Lower leg skin (tissue), 4 donors: ENCODE measurements around the gene IKZF1. TPM values are rescaled to one million over a fixed set of nuclear protein-coding genes. Genes with fewer than 3 reads are reported as not detected.

Experiments
- DNase-seq, 2 donors: peaks; one replicate each; pipeline ENCODE4 v3.0.0-alpha.2; 2019; ENCODE audit warnings: low spot score in 2 of 2
- H3K4me3 ChIP-seq: fragments of 200-600 bp; sonication (generic); 2 replicates; pipeline ENCODE4 v1.5.1; 2017; ENCODE audit warnings: mild to moderate bottlenecking, low read depth; ENCODE audit not compliant: poor library complexity, severe bottlenecking
- CTCF ChIP-seq, 3 donors: fragments of 450-650 bp; IDR thresholded peaks; one replicate each; pipeline ENCODE4 v1.5.1; 2016; ENCODE audit warnings: antibody characterized with exemption in 3 of 3, mild to moderate bottlenecking in 3 of 3, moderate library complexity in 2 of 3
- POLR2A ChIP-seq, 2 donors: fragments of 450-650 bp; IDR thresholded peaks; one replicate each; pipeline ENCODE4 v1.6.1; 2016 to 2017; ENCODE audit warnings: antibody characterized with exemption in 2 of 2, mild to moderate bottlenecking in 1 of 2, moderate library complexity in 1 of 2
- WGBS, 2 donors: methylation state at CpG; one replicate each; pipeline ENCODE4 v1.1.5; 2018; 5-methylcytosine and 5-hydroxymethylcytosine counted together
- intact Hi-C: fragments of 100-400 bp; cut with DNase I; formaldehyde crosslinking; loops from one replicate; pipeline ENCODE4 v1.15.0; 2023; ENCODE audit warnings: low total_unique reads
- total RNA-seq, 4 donors: library from RNA; depleted of rRNA; stranded (reverse); fragments of >200 nt; gene quantifications; one replicate each; pipeline ENCODE4 v1.1.0, GENCODE V29; 2016

Gene IKZF1
- total RNA-seq, 4 donors from 2014 or later: 5.3 to 10.8 (median 7.6) TPM

- DNase-seq: no peak
- intact Hi-C loops: no loop called here
- TF ChIP-seq CTCF (IDR thresholded peaks at IDR 0.05) (no peak), POLR2A (IDR thresholded peaks at IDR 0.05) (no peak)
- WGBS, 2 donors: 85 to 89% methylated on average over 7 of the region's 7 CpGs
- H3K4me3 ChIP-seq: no peak overlapping the region
Observed at GRCh38 chr7:50293509-50294179, 10.9 kb upstream of the IKZF1 start.

- TF ChIP-seq CTCF (IDR thresholded peaks at IDR 0.05) (no peak), POLR2A (IDR thresholded peaks at IDR 0.05) (no peak)
- WGBS, 2 donors: 79 to 80% methylated on average over 5 of the region's 5 CpGs
- no peak overlapping the region for H3K4me3 ChIP-seq
- intact Hi-C loops: no loop called here
- DNase-seq: no peak
Observed at GRCh38 chr7:50295133-50295532, 9.4 kb upstream of the IKZF1 start.

GRCh38 chr7:50296799-50297198 is 7.7 kb upstream of the IKZF1 start:
- H3K4me3 ChIP-seq: no peak overlapping the region
- no peak for DNase-seq
- intact Hi-C loops: no loop called here
- TF ChIP-seq POLR2A (IDR thresholded peaks at IDR 0.05): no peak
- TF ChIP-seq CTCF (IDR thresholded peaks at IDR 0.05): no peak
- 84 to 85% methylated on average over 4 of the region's 4 CpGs for WGBS, 2 donors

GRCh38 chr7:50298811-50299562 is 5.5 kb upstream of the IKZF1 start:
- no peak overlapping the region for H3K4me3 ChIP-seq
- DNase-seq: no peak
- intact Hi-C loops: no loop called here
- WGBS, 2 donors: 79 to 84% methylated on average over 8 of the region's 8 CpGs
- TF ChIP-seq CTCF (IDR thresholded peaks at IDR 0.05) (no peak), POLR2A (IDR thresholded peaks at IDR 0.05) (no peak)

GRCh38 chr7:50300336-50300735 is 4.2 kb upstream of the IKZF1 start:
- no peak for DNase-seq
- no peak overlapping the region for H3K4me3 ChIP-seq
- no peak for TF ChIP-seq POLR2A (IDR thresholded peaks at IDR 0.05)
- TF ChIP-seq CTCF (IDR thresholded peaks at IDR 0.05): no peak
- 46 to 59% methylated on average over 4 of the region's 4 CpGs for WGBS, 2 donors
- intact Hi-C loops: loop anchor here (10.0 kb wide), 1 partner anchor 56 kb away; no protein-coding TSS in a partner anchor
